Measurements from ENCODE around the gene PEX7.
"Not testable (repeated sequence)": the region's sequence is repeated elsewhere in the genome, so short reads cannot be mapped to it uniquely, and the experiment has no call there.

Gene PEX7

GRCh38 chr6:136788069-136788902 is 34.1 kb upstream of the PEX7 start:
- Mint-ChIP-seq H3K27me3 (ENCODE audit: low read depth) (peaks cover 50% of the 10 kb centered on the region), H3K36me3 (ENCODE audit: low read depth) (no peaks in the 10 kb centered on the region), H3K27ac (peak overlapping the region in 1 of 3 experiments; percentile 7), H3K4me3 (peak overlapping the region in 2 of 3 experiments; percentile 5 to 28), H3K4me1 (peaks cover 14% of the 10 kb centered on the region), H3K9me3 (no peaks in the 10 kb centered on the region)
- no peak for TF ChIP-seq CTCF (IDR thresholded peaks at IDR 0.05; ENCODE audit: unreplicated experiment in 3 of 3)

- not testable (repeated sequence) for H3K9me3 Mint-ChIP-seq; H3K36me3 Mint-ChIP-seq (ENCODE audit: low read depth); H3K4me3 Mint-ChIP-seq; H3K27ac Mint-ChIP-seq
- H3K27me3 Mint-ChIP-seq (ENCODE audit: low read depth), result peaks cover 49% of the 10 kb centered on the region
- peaks cover 17% of the 10 kb centered on the region for H3K4me1 Mint-ChIP-seq
These were observed 33.0 kb upstream of the PEX7 start for GRCh38 chr6:136789440-136789839.

- H3K36me3 Mint-ChIP-seq (ENCODE audit: low read depth), result no peaks in the 10 kb centered on the region
These were observed 31.7 kb upstream of the PEX7 start for GRCh38 chr6:136790411-136791295.

GRCh38 chr6:136791296-136792094 is 30.9 kb upstream of the PEX7 start:
- Mint-ChIP-seq H3K36me3 (ENCODE audit: low read depth) (no peaks in the 10 kb centered on the region), H3K4me1 (peaks cover 17% of the 10 kb centered on the region), H3K27me3 (ENCODE audit: low read depth) (peaks cover 42% of the 10 kb centered on the region), H3K4me3 (peak overlapping the region; percentile 84 to 91 (median 86)), H3K27ac (peak overlapping the region; percentile 21 to 45 (median 36)), H3K9me3 (no peaks in the 10 kb centered on the region)
- no peak for TF ChIP-seq CTCF (IDR thresholded peaks at IDR 0.05; ENCODE audit: unreplicated experiment in 3 of 3)

More at GRCh38 chr6:136790411-136791295, 31.7 kb upstream of the PEX7 start:
- Mint-ChIP-seq H3K4me3 (peak overlapping the region; percentile 84 to 91 (median 86)), H3K27me3 (ENCODE audit: low read depth) (peaks cover 44% of the 10 kb centered on the region), H3K9me3 (no peaks in the 10 kb centered on the region), H3K27ac (peak overlapping the region; percentile 21 to 45 (median 36)), H3K4me1 (peaks cover 17% of the 10 kb centered on the region)
- TF ChIP-seq CTCF (IDR thresholded peaks at IDR 0.05; ENCODE audit: unreplicated experiment in 3 of 3), result no peak

- Mint-ChIP-seq H3K27me3 (ENCODE audit: low read depth) (peaks cover 42% of the 10 kb centered on the region), H3K36me3 (ENCODE audit: low read depth) (no peaks in the 10 kb centered on the region), H3K4me1 (peaks cover 17% of the 10 kb centered on the region), H3K4me3 (peak overlapping the region; percentile 94 to 96 (median 94)), H3K27ac (no peak overlapping the region), H3K9me3 (no peaks in the 10 kb centered on the region)
- TF ChIP-seq CTCF (IDR thresholded peaks at IDR 0.05; ENCODE audit: unreplicated experiment in 3 of 3), result no peak
These were observed 30.3 kb upstream of the PEX7 start for GRCh38 chr6:136792095-136792409.

Measured in nephron (organoid).